ENCODE measurements around the gene SIK3. TPM values are rescaled to one million over a fixed set of nuclear protein-coding genes. Genes with fewer than 3 reads are reported as not detected.

The SIK3 gene
- total RNA-seq, 1 experiment from 2014 or later: 4.1 TPM

GRCh38 chr11:116925050-116925449 lies 173.2 kb downstream of the SIK3 start:
- no peak for DNase-seq
- H3K27me3 ChIP-seq: no peaks in the 10 kb centered on the region
- H3K36me3 ChIP-seq: peaks cover 11% of the 10 kb centered on the region
- H3K9me3 ChIP-seq: no peaks in the 10 kb centered on the region
- H3K4me3 ChIP-seq: no peak overlapping the region

GRCh38 chr11:116918925-116919655 lies 179.1 kb downstream of the SIK3 start:
- no peak overlapping the region for H3K4me3 ChIP-seq
- H3K36me3 ChIP-seq: peaks cover 7% of the 10 kb centered on the region; the same call in 1 of the 2 replicates
- no peak for DNase-seq
- no peaks in the 10 kb centered on the region for H3K9me3 ChIP-seq
- no peaks in the 10 kb centered on the region for H3K27me3 ChIP-seq

GRCh38 chr11:116917632-116918031 lies 180.6 kb downstream of the SIK3 start:
- no peaks in the 10 kb centered on the region for H3K27me3 ChIP-seq
- DNase-seq: no peak
- H3K9me3 ChIP-seq: no peaks in the 10 kb centered on the region
- H3K36me3 ChIP-seq: peaks cover 7% of the 10 kb centered on the region; the same call in 1 of the 2 replicates
- no peak overlapping the region for H3K4me3 ChIP-seq

GRCh38 chr11:116916886-116917285 lies 181.3 kb downstream of the SIK3 start:
- no peaks in the 10 kb centered on the region for H3K9me3 ChIP-seq
- H3K27me3 ChIP-seq: no peaks in the 10 kb centered on the region
- H3K36me3 ChIP-seq: peaks cover 7% of the 10 kb centered on the region; the same call in 1 of the 2 replicates
- DNase-seq: no peak
- no peak overlapping the region for H3K4me3 ChIP-seq

GRCh38 chr11:116916052-116916451 lies 182.2 kb downstream of the SIK3 start:
- H3K36me3 ChIP-seq: peaks cover 5% of the 10 kb centered on the region; the same call in 1 of the 2 replicates
- no peak overlapping the region for H3K4me3 ChIP-seq
- H3K27me3 ChIP-seq: no peaks in the 10 kb centered on the region
- no peak for DNase-seq
- H3K9me3 ChIP-seq: no peaks in the 10 kb centered on the region

GRCh38 chr11:116913000-116913399 lies 185.2 kb downstream of the SIK3 start:
- Histone ChIP-seq H3K4me3 (no peak overlapping the region), H3K27me3 (no peaks in the 10 kb centered on the region), H3K36me3 (no peaks in the 10 kb centered on the region), H3K9me3 (no peaks in the 10 kb centered on the region)
- DNase-seq: no peak

- H3K9me3 ChIP-seq: no peaks in the 10 kb centered on the region
- no peak overlapping the region for H3K4me3 ChIP-seq
- no peak for DNase-seq
Observed at GRCh38 chr11:116911976-116912734, 186.1 kb downstream of the SIK3 start.

GRCh38 chr11:116910847-116911246 lies 187.4 kb downstream of the SIK3 start:
- H3K4me3 ChIP-seq: no peak overlapping the region
- no peaks in the 10 kb centered on the region for H3K9me3 ChIP-seq
- no peaks in the 10 kb centered on the region for H3K36me3 ChIP-seq
- H3K27me3 ChIP-seq: no peaks in the 10 kb centered on the region
- DNase-seq: no peak

More at GRCh38 chr11:116911976-116912734, 186.1 kb downstream of the SIK3 start:
- Histone ChIP-seq H3K27me3 (no peaks in the 10 kb centered on the region), H3K36me3 (no peaks in the 10 kb centered on the region)

GRCh38 chr11:116910378-116910777 lies 187.8 kb downstream of the SIK3 start:
- no peak for DNase-seq
- no peaks in the 10 kb centered on the region for H3K36me3 ChIP-seq
- H3K27me3 ChIP-seq: no peaks in the 10 kb centered on the region
- no peak overlapping the region for H3K4me3 ChIP-seq
- H3K9me3 ChIP-seq: no peaks in the 10 kb centered on the region

GRCh38 chr11:116909245-116909644 lies 189.0 kb downstream of the SIK3 start:
- H3K9me3 ChIP-seq: no peaks in the 10 kb centered on the region
- no peaks in the 10 kb centered on the region for H3K36me3 ChIP-seq
- no peak for DNase-seq
- no peak overlapping the region for H3K4me3 ChIP-seq
- H3K27me3 ChIP-seq: no peaks in the 10 kb centered on the region

- no peaks in the 10 kb centered on the region for H3K36me3 ChIP-seq
- no peaks in the 10 kb centered on the region for H3K27me3 ChIP-seq
- no peaks in the 10 kb centered on the region for H3K9me3 ChIP-seq
- H3K4me3 ChIP-seq: no peak overlapping the region
- no peak for DNase-seq
Observed at GRCh38 chr11:116906479-116906878, 191.7 kb downstream of the SIK3 start.

- H3K36me3 ChIP-seq: no peaks in the 10 kb centered on the region; the same call in 1 of the 2 replicates
- H3K27me3 ChIP-seq: no peaks in the 10 kb centered on the region
- H3K9me3 ChIP-seq: no peaks in the 10 kb centered on the region
- H3K4me3 ChIP-seq: no peak overlapping the region
- DNase-seq: no peak
Observed at GRCh38 chr11:116903090-116903489, 195.1 kb downstream of the SIK3 start.

GRCh38 chr11:116901964-116902688 lies 196.1 kb downstream of the SIK3 start:
- no peak for DNase-seq
- Histone ChIP-seq H3K36me3 (peaks cover 2% of the 10 kb centered on the region; the same call in 1 of the 2 replicates), H3K27me3 (no peaks in the 10 kb centered on the region), H3K4me3 (no peak overlapping the region), H3K9me3 (no peaks in the 10 kb centered on the region)

- no peak overlapping the region for H3K4me3 ChIP-seq
- peaks cover 7% of the 10 kb centered on the region for H3K36me3 ChIP-seq
- DNase-seq: no peak
- no peaks in the 10 kb centered on the region for H3K9me3 ChIP-seq
- no peaks in the 10 kb centered on the region for H3K27me3 ChIP-seq
Observed at GRCh38 chr11:116901211-116901610, 197.0 kb downstream of the SIK3 start.

GRCh38 chr11:116896211-116896610 lies 202.0 kb downstream of the SIK3 start:
- H3K27me3 ChIP-seq: no peaks in the 10 kb centered on the region
- no peak overlapping the region for H3K4me3 ChIP-seq
- peaks cover 16% of the 10 kb centered on the region for H3K36me3 ChIP-seq
- no peak for DNase-seq
- no peaks in the 10 kb centered on the region for H3K9me3 ChIP-seq

- no peak for DNase-seq
Observed at GRCh38 chr11:116895048-116895757, 203.0 kb downstream of the SIK3 start.

More at GRCh38 chr11:116895048-116895757, 203.0 kb downstream of the SIK3 start:
- Histone ChIP-seq H3K4me3 (no peak overlapping the region), H3K9me3 (no peaks in the 10 kb centered on the region), H3K36me3 (peaks cover 16% of the 10 kb centered on the region), H3K27me3 (no peaks in the 10 kb centered on the region)
